ENCODE data around the gene EXOC1. TPM values are rescaled to one million over a fixed set of nuclear protein-coding genes. Genes with fewer than 3 reads are reported as not detected.

EXOC1 gene
- total RNA-seq, 1 donor from 2014 or later = 41.1 TPM

GRCh38 chr4:55820279-55820678, 33.2 kb upstream of the EXOC1 start:
- no peak for DNase-seq (ENCODE audit: low read depth)
- no peaks in the 10 kb centered on the region for H3K27me3 ChIP-seq (ENCODE audit: control insufficient read depth, insufficient read depth, low read length)
- H3K4me3 ChIP-seq (ENCODE audit: low read depth, low read length) = no peak overlapping the region
- H3K36me3 ChIP-seq (ENCODE audit: control insufficient read depth, insufficient read depth, low read length) = no peaks in the 10 kb centered on the region
- no peak for TF ChIP-seq CTCF (IDR thresholded peaks at IDR 0.05; ENCODE audit: insufficient read depth, low read length, poor library complexity, severe bottlenecking)

- Histone ChIP-seq H3K36me3 (ENCODE audit: control insufficient read depth, insufficient read depth, low read length) (no peaks in the 10 kb centered on the region), H3K27me3 (ENCODE audit: control insufficient read depth, insufficient read depth, low read length) (no peaks in the 10 kb centered on the region), H3K4me3 (ENCODE audit: low read depth, low read length) (no peak overlapping the region)
- no peak for DNase-seq (ENCODE audit: low read depth)
- no peak for TF ChIP-seq CTCF (IDR thresholded peaks at IDR 0.05; ENCODE audit: insufficient read depth, low read length, poor library complexity, severe bottlenecking)
Observed at GRCh38 chr4:55822329-55822728, 31.1 kb upstream of the EXOC1 start.

- DNase-seq (ENCODE audit: low read depth) = no peak
- H3K36me3 ChIP-seq (ENCODE audit: control insufficient read depth, insufficient read depth, low read length) = no peaks in the 10 kb centered on the region
- TF ChIP-seq CTCF (IDR thresholded peaks at IDR 0.05; ENCODE audit: insufficient read depth, low read length, poor library complexity, severe bottlenecking) = no peak
- no peak overlapping the region for H3K4me3 ChIP-seq (ENCODE audit: low read depth, low read length)
- H3K27me3 ChIP-seq (ENCODE audit: control insufficient read depth, insufficient read depth, low read length) = no peaks in the 10 kb centered on the region
Observed at GRCh38 chr4:55824865-55825264, 28.6 kb upstream of the EXOC1 start.

GRCh38 chr4:55826986-55827385, 26.5 kb upstream of the EXOC1 start:
- H3K27me3 ChIP-seq (ENCODE audit: control insufficient read depth, insufficient read depth, low read length) = no peaks in the 10 kb centered on the region

GRCh38 chr4:55827582-55827981, 25.9 kb upstream of the EXOC1 start:
- no peak for TF ChIP-seq CTCF (IDR thresholded peaks at IDR 0.05; ENCODE audit: insufficient read depth, low read length, poor library complexity, severe bottlenecking)
- Histone ChIP-seq H3K36me3 (ENCODE audit: control insufficient read depth, insufficient read depth, low read length) (no peaks in the 10 kb centered on the region), H3K27me3 (ENCODE audit: control insufficient read depth, insufficient read depth, low read length) (no peaks in the 10 kb centered on the region), H3K4me3 (ENCODE audit: low read depth, low read length) (no peak overlapping the region)
- DNase-seq (ENCODE audit: low read depth) = no peak

More at GRCh38 chr4:55826986-55827385, 26.5 kb upstream of the EXOC1 start:
- Histone ChIP-seq H3K36me3 (ENCODE audit: control insufficient read depth, insufficient read depth, low read length) (no peaks in the 10 kb centered on the region), H3K4me3 (ENCODE audit: low read depth, low read length) (no peak overlapping the region)
- no peak for TF ChIP-seq CTCF (IDR thresholded peaks at IDR 0.05; ENCODE audit: insufficient read depth, low read length, poor library complexity, severe bottlenecking)
- DNase-seq (ENCODE audit: low read depth) = no peak

- no peak for TF ChIP-seq CTCF (IDR thresholded peaks at IDR 0.05; ENCODE audit: insufficient read depth, low read length, poor library complexity, severe bottlenecking)
- DNase-seq (ENCODE audit: low read depth) = no peak
- no peak overlapping the region for H3K4me3 ChIP-seq (ENCODE audit: low read depth, low read length)
- no peaks in the 10 kb centered on the region for H3K36me3 ChIP-seq (ENCODE audit: control insufficient read depth, insufficient read depth, low read length)
- H3K27me3 ChIP-seq (ENCODE audit: control insufficient read depth, insufficient read depth, low read length) = no peaks in the 10 kb centered on the region
Observed at GRCh38 chr4:55830048-55830447, 23.4 kb upstream of the EXOC1 start.

Measured in kidney epithelial cell (primary cell).